NCI-H2107 (cell line): Measurements from ENCODE around the gene PRKN.

Experiments
- DNase-seq: peaks from one replicate; lab custom pipeline; 2025; lab: John Stamatoyannopoulos, UW

Gene PRKN

DNA sequence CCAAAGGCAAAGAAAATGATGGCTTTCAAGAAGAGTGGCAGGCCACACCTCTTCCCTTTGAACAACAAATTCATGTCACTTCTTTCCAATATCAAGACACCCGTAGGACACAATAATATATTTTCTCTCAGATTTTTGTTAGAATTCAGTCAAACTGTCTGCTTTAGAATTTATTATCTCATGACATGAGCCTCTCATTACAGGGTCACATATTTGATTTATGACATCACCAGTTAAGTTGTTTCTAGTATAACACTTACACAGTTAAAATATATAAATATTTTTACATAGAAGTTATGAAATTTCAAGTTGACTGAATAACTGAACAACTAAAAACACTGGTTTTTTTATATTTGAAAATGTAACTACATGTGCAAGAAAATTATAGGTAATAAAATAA lies 1133.2 kb downstream of the PRKN start:
- no peak for DNase-seq

DNA sequence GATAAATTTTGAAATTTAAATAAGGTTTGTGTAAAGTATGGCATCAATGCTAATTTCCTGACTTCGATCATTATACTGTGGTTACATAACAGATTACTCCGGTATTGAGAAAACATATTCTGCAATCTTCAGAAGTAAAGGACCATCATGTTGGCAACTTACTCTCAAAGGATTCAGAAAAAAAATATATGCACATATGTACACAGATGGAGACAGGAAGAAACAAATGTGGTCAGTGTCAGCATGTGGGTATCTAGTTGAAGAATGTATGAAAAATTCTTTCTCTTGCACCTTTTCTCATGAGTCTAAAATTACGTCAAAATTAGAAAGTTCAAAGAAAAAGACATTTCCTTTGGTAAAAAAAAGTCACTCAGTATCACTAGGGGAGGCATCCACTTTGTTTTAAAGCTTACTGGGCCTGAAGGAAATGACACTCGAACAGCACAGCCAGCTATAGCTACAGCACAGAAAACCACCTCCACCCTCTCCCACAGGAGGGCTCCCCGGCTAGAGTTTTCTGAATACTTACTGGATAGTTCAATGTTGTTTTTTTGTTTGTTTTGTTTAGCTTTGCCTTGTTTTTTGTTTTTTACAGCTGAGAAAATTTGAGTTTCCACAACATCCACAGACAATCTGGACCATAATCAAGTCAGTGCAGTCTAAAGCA lies 1136.5 kb downstream of the PRKN start:
- no peak for DNase-seq

DNA sequence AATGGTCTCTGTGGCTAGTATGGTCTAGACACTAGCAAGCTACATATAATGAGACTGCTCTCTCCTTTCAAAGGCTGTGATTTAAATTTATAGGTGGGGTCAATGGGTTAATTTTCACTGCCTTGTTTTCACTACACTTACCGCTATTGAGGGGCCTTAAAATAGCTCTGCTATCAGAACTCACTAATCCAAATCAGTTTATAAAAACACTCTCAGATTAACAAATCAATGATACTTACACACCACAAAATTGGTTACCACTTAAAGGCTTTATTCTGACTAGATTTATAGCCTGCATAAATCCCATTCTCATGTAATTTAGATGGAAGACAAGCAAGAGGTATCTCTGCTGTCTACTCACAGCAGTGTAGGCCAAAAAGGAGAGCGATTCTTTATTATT lies 1140.7 kb downstream of the PRKN start:
- no peak for DNase-seq

DNA sequence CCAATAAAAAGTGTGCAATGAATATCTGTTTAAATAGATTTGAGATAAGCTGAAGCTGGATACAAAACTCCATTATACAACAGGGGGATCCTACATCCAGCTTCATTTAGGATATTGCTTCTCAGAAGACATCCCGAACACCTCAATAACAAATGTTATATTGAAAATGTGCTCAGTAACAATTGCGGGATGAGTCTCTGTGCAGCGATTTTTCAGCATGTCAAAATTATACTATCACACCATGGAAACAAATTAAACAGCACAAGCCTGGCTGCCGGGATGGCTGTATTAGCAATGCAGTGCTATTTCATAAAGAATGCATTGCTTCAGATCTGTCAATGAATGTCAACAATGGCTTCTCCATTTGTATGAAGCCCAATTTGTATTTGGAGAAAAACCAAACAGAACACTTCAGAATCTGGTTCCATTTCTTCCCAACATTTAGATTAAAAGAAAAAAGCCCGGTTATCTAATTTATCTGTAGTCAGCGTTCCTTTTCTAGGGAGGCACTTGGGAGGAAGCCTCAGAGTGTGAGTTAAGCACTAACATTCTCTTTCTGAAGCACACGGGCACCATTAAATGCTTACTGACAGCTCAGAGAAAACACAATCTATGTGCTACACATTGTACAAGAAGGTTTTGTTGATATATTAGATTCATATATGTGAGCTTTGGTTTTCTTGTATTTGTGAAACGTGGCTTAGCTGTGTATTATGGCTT lies 1142.8 kb downstream of the PRKN start:
- no peak for DNase-seq

DNA sequence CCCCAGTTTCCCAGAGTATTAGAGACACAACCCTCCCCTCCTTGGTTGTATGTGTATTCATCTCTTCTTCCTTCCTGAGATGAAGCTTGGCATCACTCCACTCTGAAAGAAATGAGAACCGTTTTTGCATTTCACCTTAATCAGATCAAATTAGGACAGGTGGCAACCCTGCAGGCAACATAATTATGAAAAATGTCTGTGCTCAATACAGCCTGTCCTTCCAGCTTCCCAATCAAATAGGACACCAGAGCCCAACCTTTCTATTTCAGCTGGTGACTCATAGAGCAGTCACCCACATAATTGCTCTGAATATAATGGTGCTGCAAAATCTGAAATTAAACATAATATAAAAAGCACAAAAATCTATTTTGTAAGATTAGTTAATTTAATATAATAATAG lies 1143.5 kb downstream of the PRKN start:
- no peak for DNase-seq

DNA sequence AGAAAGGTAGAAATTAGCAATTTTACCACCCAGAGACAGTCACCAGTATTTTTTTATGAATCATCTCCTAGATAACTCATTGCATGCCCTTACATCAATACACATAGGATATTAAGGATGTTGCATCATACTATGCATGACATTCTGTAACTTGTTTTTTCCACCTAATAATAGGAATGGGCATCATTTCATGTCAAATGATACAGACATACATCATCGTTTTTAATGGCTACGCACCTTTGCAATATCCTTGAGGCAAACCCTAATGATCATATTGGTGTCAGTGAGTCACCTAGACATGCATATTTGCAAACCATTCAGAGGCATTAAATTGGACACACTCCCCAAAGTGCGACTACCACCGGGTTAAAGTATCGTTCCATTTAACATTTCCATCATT lies 1144.0 kb downstream of the PRKN start:
- no peak for DNase-seq

DNA sequence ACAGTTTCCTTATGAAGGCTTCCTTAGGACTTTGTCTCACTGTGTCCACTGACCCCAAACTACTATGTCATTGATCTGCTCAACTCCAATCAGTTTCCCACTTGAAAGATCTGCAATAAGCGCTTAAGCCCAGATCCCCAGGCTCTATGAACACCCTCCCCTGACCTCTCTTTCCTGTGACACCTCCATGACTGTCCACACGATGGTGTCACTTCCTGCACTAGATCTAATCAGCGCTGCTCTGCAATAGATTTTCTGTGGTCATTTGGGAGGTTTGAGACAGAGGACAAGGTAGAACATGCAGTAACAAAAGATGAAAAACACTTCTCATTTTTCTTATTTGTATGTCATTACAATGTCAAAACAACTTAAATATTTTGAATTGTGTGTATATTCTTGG lies 1149.1 kb downstream of the PRKN start:
- DNase-seq: no peak

DNA sequence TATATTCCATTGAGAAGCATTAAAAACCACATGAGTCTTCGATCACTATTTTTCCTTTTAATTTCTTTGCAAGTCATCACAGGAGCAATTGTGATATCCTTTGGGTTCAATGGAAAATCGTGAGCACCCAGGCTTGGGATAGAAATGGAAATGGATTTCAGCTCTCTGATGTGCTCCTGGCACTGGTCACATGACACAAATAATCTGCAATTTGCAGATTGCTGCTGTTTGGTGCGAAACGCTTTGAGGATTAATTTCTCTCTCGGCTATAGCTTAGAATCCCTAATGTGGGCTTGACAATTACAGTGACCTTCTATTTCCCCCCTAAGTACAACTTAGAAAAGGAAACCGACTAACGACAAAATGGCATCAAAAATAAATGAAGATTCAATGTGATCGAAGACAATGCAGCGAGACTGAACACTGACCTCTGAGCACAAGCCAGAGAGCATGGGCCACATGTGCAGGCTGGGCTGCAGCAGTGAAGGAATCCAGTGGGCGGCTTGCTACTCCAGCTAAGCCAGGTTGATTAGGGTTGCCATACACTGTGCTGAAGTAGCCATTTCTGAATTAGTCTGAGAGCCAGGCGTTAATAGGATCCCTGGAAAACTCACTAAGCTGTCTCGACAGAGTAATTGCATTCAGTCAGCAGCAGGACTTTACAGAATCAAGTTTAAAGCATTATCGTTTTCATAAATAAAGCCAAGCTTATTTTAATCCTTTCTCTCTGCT lies 1151.9 kb downstream of the PRKN start:
- no peak for DNase-seq

DNA sequence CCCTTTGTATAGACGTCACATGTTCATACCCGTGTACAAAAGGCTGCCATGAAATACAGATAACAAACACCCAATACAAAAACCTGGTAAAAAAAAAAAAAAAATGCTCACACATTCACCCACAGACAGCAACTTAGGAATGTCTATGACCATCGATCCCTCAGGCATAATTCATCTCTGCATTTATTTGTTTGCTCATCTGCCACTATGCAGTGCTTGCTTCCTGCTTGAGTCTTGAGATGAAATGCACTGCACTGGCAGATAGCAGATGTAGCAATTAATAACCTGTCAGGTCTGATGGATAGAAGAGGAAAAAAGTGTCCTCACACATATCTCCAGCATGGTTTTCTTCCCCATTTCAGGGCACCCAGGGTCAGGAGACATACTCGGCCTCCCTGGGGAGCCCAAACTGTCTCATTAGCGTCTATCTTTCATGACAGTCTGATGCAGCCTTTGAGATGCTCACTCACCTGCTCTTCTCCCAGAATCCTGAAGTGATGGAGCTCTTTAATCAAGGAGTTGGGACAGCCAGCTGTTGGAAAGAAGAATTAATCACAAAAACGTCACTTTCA lies 1158.6 kb downstream of the PRKN start:
- no peak for DNase-seq

DNA sequence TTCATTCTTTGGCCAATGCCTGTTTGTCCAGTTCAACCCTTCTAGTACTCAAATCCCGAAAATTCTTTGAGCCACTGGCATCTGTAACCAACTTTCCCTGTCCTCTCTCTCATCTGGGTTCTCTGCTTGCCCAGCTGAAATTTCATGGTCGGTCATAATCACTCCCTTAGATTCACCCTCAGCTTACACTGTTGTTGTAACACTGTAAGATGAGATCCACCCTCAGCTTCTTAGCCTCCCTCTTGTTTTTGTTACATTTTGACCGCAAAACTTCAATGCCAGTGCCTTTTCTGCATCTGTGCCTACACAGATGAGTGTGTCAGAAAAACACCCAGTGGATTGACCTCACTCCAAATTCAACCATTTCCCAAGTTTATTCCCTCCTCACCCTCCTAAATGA lies 1162.6 kb downstream of the PRKN start:
- no peak for DNase-seq

DNA sequence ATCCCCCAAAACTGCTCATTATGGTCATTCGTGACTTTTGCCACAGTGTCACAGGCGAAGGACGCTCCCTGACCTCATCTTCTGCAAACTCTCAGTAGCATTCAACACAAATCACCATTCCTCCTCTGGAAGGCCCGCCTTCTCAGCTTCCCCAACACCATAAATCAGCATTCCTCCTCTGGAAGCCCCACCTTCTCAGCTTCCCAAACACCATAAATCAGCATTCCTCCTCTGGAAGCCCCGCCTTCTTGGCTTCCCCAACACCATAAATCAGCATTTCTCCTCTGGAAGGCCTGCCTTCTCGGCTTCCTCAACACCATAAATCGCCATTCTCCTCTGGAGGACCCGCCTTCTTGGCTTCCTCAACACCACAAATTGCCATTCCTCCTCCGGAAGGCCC lies 1165.7 kb downstream of the PRKN start:
- DNase-seq: no peak

DNA sequence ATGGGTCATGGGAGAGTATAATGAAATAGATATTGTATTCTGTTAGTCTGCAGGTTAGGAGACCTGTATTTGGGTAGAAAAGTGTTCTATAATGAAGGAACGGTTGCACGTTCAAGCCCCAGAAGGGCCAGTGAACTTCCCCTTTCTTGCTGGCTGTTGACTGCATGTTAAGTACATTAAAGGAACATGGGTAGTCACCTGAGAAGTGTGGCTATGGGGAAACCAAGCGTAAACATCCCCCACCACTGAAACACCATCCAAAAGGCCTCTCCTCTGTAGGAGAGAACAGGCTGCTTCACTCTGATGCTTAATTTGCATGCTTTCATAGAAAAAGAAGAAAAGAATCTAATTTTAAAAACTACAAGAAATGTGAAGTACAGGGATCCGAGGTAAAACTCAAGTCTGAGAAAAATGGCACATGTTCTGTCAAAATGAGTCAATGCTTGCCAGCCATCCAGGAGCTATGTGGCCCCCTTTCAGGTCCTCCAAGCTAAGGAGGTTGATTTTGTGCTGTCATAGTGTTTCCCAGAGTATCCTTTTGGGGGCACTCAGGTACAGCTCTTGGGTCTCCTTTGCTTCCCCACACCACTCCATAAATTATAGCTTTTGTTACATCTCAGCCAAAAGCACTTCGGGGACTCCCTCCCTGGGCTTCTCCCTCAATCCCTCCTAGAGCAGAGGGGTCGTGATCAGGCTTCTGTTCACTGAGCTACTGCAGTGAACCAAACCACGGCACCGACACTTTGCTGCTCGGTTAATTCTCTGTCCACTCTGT lies 1170.0 kb downstream of the PRKN start:
- no peak for DNase-seq

DNA sequence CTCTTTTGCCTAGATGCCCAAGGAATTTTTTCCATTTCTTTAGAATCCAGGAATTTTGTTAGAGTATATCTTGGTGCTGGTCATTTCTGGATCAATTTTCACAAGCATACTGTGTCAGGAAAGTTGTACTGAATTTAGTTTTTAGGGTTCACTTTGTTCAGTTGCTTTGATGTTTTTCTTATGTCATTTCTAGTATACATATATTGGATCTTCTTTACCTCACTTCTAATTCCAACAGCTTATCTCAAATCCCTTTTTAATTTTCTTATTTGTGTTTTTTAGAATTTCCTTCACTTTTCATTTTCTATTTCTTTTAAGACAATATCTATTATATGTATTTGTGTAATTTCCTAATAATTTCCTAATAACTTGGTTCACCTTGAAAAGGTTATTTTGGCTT lies 1172.7 kb downstream of the PRKN start:
- DNase-seq: no peak

DNA sequence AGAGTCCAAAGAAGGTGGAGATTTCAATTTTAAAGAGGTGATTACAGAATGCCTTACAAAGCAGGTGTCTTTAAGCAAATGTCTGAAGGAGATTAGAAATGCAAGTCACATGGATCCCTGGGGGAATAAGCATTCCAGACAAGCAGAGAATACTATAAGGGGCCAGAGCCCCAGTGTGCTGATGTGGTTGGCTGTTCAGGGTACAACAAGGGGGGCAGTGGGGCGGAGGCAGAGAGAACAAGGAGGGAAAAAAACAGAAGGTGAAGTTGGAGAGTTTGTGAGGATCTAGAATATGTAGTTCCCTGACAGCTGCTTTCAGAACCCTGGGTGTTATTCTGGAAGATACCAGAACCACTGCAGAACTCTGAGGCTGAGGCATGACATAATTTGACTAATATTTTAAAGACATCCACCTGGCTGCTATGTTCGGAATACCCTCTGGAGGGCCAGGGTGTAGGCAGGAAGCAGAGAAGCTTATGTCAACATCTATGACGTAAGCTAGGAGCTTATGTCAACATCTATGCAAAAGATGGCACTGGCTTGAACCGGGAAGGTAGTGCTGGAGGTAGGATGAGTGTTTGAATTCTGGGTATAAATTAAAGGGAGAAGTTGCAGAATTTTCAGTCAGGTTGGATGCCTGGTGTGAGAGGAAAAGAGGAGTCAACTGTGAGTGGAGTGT lies 1177.5 kb downstream of the PRKN start:
- no peak for DNase-seq

DNA sequence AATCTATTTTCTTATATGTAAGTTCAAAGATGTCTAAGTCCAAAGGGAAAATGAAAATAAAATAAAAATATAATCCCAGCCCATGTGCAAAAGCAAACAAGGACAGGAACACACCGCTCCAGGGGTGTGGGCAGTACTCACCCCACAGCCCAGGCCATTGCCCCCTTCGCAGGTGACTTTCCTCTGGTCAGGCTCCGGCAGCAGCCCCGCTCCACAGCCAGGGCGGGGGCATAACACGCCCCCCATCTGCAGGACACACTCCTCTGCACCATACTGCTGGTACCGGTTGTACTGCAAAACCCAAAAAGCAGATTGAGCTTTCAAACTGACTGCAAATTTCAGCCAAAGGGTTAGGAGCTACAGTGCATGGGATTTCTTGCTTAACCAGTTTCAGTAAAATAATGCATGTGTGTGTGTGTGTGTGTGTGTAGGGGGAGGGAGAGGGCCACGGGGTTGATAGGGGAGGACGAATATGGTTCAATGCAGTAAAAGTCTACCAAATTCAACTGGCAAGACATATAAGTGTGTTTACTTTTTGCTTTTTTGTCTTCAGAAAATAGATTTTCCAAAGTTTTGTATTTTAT lies 1178.8 kb downstream of the PRKN start:
- DNase-seq: no peak

DNA sequence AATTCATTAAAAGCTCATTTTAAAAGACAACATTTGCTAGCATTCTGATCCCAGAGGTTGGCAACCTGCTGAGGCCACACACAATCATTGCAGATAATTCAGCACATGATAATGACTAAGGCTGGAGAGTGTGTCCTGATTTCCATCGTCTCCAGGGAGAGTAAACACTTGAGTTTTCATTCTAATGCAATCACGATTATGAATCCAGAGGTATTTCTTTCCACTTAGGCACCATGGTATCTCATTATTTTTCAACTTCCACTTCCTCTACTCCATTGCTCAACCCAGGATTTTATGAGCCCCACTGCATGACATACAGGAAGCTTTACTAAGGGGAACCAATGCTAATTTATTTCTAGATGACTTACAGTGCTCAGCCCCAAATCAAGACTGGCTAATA lies 1179.9 kb downstream of the PRKN start:
- DNase-seq: no peak

DNA sequence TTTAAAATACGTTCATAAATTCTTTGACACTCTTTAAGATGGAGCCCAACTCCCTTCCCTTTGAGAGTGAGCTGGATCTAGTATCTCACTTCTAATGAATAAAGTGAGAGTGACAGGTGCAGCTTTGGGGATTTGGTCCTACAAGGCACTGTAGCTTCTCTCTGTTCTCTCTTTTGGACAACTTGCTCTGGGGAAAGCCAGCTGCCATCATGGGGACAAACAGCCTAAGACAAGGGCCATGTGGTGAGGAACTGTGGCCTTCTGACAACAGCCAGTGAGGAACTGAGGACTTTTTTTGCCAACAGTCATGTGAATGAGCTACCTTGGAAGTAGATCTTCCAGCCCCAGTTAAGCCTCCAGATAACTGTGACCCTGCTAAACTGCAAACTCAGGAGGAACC lies 1180.9 kb downstream of the PRKN start:
- no peak for DNase-seq

DNA sequence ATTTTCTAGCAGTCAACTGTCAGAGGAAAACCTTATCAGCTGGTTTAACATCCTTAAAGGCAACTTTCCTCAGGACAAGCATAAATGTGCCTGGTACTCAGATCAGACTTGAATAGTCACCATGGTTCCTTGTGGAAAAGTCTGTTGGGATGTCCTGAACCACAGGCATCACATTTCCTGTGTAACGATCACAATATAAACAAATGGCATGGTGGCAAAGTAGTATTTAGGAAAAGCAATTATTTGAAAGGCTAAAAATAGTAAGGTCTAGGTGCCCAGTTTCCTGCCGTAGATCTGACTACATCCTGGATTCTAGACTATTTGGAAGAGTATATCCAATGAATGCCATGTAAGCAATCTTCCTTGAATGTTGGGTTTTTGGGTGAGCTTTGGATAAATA lies 1181.8 kb downstream of the PRKN start:
- DNase-seq: no peak

DNA sequence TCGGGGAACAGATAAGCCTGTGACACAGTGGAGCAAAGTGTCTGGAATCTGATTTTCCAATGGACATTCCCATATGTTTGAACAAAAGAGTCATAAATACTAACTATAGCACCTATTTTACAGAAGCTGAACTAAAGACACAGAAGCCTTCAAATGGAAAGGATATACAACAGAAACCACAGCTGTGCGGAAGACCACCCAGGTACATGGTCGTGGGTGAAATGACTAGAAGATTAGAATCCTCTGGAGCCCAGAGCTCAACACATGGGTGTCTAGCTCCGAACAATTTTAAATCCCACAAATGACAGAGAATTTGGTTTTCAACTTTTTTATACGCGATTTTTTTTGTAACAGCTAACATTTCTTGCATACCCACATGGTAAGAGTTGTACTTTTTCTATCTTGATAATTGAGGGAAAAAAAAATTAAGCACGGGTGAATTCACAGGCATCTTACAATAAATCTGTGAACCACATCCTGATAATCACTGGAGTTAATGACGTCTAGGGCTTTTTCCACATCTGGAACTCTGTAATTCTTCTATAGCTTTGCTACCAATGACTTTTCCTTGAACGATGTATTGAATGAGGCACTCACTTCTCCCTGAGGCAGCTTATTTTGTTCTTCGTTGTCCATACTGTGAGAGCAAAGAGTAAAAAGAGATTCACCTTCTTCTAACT lies 1182.6 kb downstream of the PRKN start:
- DNase-seq: no peak

DNA sequence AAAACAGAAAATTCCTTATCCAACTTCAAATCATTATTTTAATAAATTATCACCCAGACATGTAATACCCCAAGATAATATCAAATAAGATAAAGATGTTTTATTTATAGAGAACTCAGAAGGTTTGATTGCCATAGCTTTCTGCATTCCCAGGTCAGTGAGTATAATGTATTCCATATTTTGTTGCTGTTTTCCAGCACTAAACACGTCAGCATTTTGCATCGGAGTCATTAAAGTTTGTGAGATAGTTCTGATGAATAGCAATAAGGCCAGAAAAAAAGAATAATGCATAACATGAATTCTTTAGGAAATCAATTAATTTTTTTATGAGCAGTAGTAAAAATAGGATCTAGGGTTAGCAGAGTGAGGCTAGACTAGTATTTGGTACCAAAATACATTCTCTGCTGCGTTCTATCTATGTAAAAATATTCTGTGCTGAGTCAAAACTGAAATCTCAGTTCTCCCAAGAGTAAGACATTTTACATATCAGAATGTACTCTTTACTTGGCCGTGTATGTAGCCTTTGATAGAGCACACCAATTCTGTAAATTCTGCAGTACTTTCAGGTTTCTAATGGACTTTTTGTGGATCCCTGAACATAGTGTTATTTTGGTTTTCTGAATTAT lies 1183.8 kb downstream of the PRKN start:
- DNase-seq: no peak
